ENCODE measurements around the gene TTC28.

TTC28 gene

DNA sequence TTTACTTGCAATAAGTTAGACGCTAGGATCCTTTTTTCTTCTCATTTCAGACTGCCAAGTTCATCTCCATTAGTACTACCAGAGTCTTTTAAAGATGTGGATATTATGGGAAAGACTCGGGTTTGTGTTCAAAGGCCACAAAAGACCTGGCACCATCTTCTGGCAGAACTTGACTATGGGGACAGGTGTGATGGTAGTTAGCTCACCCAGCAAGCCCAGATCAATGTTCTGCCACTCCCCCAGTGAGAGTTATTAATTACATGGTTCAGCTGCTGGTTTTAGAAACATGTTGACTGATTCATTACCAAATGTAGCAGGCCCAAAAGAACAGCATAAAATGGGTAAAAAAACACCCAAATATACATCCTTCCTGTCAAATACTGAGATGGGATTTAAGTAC is 427.1 kb downstream of the TTC28 start:
- no peak for DNase-seq

DNA sequence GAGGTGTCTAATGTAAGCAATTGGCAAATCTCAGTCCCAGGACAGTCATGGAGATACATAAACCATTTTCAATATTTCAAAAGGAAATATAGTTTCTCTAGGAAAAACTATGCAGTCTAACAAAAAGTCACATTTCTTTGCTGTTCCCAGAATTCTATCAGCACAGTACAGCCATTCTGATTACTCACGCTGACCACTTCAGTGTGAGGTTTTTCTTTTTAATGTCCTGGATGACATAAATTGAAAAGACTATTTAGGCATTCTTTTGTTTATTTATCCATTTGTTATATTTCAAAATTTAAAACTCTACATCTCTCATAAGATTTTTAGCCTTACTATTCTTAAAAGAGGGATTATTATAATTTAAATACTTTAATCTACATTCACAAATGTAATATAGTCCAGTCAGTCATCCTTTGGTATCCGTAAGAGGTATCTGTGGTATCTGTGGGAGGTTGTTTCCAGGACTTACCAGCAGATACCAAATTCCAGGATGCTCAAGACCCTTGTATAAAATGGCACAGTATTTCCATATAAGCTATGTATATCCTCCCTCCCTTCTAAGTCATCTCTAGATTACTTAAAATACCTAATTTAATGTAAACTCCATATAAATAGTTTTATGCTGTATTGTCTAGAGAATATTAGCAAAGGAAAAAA is 429.5 kb downstream of the TTC28 start:
- no peak for DNase-seq

DNA sequence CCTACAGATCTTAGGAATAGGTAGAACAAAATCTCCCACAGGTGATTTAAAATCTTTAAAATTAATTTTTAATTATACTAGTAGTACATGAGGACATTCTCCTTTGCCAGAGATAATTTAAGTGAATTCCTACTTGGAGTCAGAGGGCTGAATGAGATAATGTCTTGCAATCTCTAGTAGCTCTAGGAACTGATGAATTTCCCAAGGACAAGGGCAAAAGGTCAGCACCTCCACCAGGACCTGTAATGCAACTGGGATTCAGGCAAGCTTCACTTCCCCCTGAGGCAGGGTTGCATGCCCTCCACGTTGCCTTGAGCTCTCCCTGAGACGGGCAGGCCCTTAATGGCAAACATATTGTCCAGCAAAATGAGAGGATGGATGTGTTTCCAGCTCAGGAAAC is 430.2 kb downstream of the TTC28 start:
- DNase-seq = no peak

DNA sequence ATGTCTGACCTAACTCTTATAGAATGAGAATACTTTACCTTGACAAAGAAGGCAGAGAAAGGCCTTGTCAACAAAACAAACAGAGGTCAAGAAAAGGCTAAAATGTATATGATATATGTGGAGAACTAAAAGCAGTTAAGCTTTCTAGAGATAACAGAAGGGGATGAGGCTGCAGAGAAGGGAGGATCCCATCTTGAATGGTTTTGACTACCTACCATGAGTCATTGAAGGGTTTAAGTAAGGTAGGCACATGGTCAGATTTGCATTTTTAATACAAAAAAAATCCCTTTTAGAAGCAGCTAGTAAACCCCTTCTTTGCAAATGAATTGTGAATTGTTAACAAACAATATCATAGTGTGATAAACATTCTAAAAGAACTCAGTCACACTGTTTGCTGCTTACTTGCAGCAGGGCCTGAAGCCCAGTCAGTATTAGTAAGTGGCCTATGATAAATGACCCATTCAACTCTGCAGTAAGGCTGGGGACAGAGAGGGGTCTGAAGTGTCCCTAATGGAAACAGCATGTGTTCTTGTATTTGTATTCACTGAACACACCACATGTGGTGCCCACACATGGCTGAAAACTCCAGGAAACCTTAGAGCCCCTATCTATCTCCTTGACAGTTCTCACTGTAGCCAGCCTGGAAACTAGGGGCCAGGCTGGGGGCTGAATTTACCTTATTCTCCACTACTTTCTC is 431.8 kb downstream of the TTC28 start:
- no peak for DNase-seq

DNA sequence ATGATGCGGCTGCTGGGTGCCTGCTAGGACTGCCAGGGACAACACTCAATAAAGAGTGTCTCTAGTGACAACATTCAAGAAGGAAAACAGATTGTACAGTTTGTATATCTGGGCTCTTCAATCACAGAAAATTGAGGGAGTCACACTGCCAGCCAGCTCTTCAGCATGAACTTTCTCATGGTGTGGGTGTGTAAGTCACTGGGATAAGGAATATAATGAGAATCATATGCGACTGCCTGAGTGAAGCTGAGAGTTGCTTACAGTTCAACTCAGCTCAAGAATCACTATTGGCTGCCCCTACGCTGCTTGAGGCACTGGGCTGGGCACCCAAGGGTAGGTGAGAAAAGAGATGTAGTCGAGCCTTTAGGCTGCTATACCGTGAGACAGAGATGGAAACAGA is 432.5 kb downstream of the TTC28 start:
- no peak for DNase-seq

DNA sequence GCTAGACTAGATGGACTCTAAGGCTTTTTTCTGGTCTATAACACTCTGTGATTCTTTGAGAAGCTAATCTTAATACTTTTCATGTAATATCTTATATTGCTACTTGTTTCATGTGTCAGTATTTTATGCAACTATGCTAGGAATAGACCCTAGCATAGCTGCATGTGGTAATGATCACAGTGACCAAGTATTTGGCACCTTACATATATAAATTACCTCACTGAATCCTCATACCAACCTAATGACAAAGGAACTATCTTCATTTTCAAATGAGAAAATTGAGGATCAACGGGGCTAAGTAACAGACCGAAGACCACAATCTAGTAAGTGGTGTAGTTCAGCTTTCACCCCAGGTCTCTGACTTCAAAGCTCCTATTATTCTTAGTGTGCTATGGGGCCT is 433.2 kb downstream of the TTC28 start:
- peak; percentile 40 for DNase-seq

DNA sequence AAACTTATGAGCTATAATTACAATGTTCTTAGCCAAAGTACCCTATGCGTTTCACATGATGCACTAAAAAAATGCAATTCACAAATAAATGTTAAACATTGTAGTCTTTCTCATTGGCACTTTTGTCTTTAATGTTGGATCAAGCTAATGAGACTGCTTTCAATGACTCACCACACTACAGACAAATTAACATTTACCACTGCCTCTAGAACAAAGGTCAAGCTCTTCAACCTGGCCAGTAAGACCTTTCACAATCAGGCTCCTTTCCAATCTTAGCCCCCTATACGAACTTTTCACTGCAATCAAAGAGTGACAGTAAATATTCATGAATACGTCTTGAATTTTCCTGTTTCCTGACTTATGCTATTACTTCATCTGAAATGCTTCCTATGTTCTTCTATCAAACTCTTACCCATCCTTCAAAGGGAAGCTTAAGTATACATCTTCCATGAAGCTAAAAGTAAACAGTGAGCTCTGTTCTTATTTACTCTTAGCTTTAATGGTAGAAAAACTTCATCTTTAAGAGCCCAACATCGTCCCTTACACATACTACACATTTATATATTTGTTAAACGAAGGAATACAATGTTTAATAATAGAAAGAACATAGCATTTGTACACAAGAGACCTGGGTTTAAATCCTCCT is 433.9 kb downstream of the TTC28 start:
- DNase-seq = no peak

DNA sequence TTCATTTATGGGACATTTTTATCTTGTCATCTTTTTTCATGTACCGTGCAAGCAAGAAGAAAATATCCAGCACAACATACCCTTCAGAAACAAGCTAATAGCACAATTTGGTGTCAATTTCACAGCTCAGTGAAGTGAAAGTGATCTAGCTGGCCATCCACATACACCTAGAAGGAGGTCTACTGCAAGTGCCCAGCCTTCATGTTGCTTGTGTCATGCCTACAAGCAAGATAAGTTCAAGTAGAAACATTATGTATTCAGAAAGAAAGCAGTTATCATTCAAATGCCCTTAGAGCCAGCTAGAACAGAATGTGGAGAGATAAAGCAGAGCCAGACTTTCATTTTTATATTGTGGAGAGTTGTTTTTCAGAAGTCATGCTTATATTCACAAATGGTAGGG is 434.9 kb downstream of the TTC28 start:
- DNase-seq = no peak

DNA sequence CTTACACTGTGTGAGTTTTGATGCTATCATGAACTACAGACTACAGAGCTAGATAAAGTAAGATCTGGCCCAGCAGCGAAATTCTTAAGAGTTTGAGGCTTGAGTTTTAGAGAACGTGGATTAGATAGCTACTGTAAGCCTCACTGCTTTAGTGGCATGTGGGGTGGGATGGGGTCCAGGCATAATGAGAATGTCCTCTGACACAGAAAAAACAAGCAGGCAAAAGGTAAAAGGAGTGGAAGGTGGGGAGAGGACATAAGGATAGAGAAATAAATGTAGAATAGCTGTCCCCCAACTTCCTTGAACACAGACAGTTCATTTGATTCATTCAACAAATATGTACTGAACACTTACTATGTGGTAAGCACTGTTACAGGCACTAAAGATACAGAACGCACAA is 436.1 kb downstream of the TTC28 start:
- peak; percentile 67 for DNase-seq

DNA sequence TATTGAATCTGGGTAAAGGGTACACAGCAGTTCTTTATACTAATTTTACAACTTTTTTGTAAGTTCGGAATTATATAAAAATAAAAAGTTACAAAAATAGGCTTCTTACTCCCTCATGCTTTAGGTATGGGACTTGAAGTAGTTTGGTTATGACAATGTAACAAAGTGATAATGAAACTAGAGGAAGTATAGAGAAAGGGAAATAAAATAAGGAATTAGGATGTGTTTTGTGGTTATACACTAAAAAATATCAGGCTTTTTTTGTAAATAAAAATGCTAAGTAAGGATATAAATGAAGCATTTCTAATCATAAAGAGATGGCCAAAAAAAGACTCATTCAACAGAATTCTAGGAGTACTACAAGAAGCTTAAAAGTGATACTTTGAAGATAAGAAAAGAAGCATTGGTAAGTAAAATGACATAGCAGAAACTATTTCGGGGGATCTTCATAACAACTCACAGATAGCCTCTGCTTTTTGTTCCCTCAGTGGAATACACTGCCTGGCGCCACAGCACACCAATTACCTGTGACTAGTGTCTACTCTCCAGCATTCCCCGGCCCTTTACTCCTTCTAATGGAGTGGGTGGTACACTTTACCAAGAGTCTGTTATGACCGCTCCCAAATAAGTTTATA is 437.9 kb downstream of the TTC28 start:
- no peak for DNase-seq

DNA sequence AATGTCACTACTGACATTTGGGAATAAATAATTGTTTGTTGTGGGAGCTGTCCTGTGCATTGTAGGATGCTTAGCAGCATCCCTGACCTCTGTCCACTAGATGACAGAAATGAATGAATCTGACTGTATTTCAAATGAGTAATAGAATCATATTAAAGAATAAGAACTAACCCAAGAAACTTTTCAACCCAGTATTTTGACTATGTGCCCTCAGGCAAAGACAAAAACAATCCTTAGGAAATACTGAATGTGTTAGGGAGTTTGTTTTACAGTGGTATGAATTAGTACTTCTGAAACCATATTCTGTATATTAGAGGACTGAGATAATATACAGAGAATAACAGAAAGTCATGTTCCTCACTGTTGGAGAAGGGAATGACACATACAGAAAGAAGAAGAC is 439.7 kb downstream of the TTC28 start:
- DNase-seq = no peak

DNA sequence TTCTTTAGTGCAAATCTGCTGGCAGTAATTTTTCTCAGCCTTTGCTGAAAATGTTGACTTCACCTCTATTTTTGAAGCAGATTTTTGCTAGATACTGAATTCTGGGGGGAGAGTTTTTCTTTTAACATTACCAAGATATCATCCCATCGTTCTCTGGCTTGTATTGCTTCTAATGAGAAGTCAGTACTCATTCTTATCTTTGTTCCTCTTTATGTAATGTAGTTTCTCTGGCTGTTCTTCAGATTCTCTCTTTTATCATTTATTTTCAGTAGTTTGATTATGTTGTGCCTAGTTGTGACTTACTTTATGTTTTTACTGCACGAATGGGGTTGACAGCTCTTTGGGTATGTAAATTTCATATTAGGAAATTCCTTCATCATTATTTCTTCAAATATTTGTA is 441.9 kb downstream of the TTC28 start:
- no peak for DNase-seq

DNA sequence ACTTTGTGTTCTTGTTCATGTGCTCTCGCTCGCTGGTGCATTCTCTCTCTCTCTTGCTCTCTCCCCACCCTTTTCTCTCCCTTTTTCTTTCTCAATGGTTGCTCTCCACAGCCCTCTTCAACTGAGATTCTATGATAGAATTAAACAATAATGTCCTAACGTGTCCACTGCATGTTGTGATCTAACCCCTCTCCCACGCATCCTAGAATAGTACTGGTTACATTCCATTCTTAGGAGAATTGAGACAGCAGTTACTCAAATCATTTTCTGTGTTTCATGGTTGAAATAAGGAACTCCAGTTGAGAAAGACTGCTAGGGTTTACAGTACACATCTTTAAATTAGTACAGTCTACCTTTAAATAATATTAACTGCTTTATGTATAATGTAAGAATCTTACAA is 442.5 kb downstream of the TTC28 start:
- no peak for DNase-seq

DNA sequence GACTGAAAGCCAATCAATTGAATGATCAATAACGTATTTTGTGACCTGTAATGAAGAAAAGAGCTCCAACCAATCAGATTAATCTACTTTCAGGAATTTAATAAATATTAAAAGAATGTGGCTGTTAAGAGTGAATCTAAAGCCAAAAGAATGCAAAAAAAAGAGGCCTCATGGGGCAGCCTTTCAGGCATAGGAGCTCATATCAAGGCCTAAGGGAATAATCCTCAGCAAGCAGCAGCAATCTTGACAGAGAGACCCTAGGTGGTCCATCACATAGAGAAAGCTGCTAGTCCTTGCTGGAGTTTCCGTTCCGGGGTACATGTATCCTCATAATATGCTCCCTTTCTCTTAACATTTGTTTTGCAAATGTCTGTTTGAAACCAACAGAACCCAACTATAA is 447.4 kb downstream of the TTC28 start:
- no peak for DNase-seq

DNA sequence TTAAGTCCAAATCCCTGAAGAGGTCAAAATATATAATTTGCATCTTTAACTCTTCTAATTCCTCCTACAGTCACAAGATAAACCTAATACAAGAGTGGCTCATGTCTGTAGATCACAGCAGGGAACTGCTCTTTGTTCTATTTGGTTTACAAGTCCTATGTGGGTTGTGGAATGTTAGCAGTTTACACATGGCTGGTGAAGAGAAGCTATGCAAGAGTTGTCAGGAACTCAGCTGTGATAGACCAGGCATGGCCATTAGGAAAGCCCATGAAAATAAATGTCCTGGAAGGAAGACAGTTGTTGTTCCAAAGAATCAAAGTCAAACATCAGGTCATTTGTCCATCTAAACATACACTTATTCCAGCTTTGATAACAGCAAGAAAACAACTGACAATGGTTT is 448.2 kb downstream of the TTC28 start:
- DNase-seq = no peak

DNA sequence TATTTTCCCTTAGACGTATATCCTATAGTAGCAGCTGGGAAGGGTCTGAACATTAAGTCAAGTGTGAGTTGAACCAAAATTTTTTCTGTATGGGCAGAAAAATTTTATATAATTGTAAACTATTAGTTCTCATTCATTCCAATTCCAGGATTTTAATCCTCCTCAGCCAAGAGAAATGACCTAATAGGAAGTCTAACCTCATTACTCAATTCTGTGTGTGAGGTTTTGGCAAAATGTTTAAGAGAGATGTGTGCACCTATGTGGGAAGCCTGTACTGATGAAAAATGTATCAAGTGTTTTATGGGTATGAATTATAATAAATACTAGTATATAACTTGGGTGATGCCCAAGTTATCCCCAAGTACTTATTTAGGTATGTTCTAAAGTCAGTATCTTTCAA is 449.0 kb downstream of the TTC28 start:
- DNase-seq = peak; percentile 13

DNA sequence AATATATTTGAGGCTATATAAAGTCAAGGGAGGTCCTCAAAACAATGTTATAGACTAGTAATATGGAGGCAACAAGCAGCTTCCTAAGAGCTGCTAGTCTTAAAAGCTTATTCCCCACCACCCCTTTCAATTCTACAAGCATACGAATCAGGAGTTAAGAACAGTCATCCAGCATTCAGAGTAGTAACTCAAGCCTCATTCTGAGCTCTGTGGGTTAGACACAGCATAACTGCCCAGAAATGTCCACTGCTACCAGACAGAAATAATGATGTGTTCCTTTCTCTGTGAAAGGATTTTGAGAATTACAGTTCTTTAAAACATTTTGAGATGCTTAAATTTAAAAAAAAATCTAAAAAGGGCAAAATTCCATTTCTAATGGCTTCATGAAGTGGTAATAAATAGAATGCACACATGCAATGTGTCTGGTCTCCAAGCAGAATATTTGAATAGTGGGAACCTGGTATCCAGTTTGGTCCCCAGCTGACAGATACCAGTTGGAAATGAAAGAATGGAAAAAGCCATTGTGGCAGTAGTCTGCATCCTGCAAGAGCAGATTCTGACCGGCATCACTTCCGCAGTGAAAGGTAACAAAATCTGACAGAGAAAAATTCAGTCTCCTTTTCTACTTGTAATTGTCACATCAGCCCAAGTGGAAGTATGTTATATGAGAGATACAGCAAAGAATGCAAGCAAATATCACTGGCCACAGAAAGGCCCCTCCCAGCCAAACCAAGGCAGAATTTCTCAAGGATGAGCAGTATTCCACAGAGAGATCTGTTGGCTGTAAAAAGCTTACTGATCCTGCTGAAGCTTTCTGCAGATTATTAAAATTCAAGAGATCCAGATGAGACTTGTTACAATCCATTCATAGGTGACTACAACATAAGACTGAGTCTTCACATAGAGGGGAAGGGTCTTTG is 449.8 kb downstream of the TTC28 start:
- peak; percentile 41 for DNase-seq

DNA sequence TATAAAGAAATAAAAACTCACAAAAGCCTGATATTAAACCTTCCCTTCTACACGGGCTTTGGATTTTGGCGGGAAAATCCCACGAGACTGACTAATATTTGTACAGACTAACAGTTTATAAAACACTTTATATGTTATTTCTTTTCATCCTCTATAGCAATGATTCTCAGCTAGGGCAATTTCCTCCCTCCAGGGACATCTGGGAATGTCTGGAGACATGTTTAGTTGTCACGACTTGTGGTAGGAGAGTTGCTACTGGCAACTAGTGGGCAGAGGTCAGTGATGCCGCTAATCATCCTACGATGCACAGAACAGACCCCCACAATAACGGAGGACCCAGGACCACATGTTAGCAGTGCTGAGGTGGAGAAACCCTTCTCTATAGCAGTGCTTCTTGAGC is 455.8 kb downstream of the TTC28 start:
- DNase-seq = no peak

DNA sequence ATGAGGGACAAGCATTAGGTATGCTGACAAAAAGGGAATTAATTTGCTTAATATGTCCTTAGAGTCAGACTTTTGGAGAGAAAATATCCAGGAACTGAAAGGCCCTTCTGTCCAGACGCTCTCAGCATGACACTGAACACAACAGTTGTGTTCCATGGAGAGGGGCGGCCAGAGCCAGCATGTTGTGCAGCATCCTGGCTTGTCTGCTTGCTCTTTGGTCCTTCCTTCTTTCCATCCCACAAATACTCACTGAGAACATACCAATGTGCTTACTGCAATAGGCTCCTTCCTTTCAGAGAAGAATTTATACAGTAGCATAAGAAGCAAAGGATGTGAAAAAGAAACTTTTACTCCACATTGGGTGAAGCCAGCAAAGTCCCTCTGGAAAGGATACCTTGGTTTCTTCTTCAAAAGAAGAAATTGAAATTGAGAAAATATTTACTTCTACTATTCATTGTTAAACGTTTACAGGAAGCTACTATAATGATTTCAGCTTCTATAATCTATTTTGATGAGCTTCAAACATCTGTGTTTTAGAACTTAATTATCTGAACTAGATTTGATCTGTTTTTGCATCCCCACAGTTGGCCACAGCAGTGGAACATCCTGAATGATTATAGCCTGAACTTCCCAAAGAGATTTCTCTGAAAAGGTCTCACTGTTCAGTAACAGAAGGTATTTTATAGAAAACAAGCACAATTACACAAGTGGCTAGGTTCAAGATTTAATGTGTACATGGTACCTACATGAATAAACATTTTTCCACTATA is 456.5 kb downstream of the TTC28 start:
- DNase-seq = peak; percentile 43

DNA sequence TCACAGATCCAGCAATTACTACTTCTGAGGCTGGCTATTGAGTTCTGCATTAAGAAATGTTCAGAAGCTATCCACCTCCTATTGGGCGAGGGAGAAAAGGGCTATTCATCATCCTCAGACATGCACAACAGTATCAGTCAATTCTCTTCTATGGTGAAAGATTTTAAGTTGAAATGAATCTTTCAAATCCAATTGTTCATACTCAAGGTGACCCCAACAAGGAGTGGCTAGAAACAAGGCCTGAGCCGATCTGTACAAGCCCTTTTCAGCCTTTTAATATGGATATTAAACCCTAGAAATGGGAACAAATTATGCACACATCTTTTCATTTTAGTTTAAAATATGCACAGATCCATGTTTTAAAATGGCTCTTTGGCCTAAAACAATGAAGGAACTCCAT is 457.1 kb downstream of the TTC28 start:
- no peak for DNase-seq

DNA sequence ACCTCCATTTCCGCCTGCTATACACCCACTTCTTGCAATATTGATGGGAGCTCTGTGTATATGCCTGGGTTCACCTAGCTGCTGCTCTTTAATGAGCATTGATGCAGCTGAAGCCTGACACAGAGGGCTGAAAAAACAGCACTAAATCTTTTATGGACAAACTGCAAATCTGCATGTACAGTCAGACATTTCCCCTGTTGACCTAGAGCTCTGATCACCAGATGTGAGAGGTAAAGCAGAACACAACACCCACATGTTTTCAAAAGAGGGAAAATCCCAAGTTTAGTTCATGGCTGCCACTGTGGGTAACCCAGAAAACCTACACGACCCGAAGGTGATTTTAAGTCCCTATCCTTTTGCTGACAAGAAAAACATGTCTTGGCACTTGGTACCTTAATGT is 457.6 kb downstream of the TTC28 start:
- no peak for DNase-seq
